HG02870 (cell line): Measurements from ENCODE around the gene LINGO1.

ENCODE experiments used
- ATAC-seq: cut with Tn5 transposase; IDR thresholded peaks from one replicate; pipeline ENCODE4 v1.9.1; 2021; ENCODE audit warnings: mild to moderate bottlenecking, moderate library complexity; ENCODE audit not compliant: unreplicated experiment

The LINGO1 gene

GRCh38 chr15:77633134-77633912, 611 bp upstream of the LINGO1 start:
- no peak for ATAC-seq

- ATAC-seq = no peak
Measured at GRCh38 chr15:77631745-77632533, 773 bp downstream of the LINGO1 start.

GRCh38 chr15:77630956-77631744, 1.6 kb downstream of the LINGO1 start:
- no peak for ATAC-seq

- no peak for ATAC-seq
Measured at GRCh38 chr15:77630056-77630455, 2.7 kb downstream of the LINGO1 start.

GRCh38 chr15:77629070-77630030, 3.4 kb downstream of the LINGO1 start:
- ATAC-seq = no peak

GRCh38 chr15:77628010-77628409, 4.7 kb downstream of the LINGO1 start:
- no peak for ATAC-seq

- ATAC-seq = no peak
Measured at GRCh38 chr15:77627581-77627980, 5.1 kb downstream of the LINGO1 start.

- no peak for ATAC-seq
Measured at GRCh38 chr15:77627067-77627466, 5.6 kb downstream of the LINGO1 start.

- ATAC-seq = no peak
Measured at GRCh38 chr15:77626002-77626401, 6.7 kb downstream of the LINGO1 start.

GRCh38 chr15:77625376-77625775, 7.3 kb downstream of the LINGO1 start:
- no peak for ATAC-seq

- ATAC-seq = no peak
Measured at GRCh38 chr15:77624868-77625267, 7.8 kb downstream of the LINGO1 start.

GRCh38 chr15:77623755-77624524, 8.8 kb downstream of the LINGO1 start:
- ATAC-seq = no peak

GRCh38 chr15:77622934-77623754, 9.6 kb downstream of the LINGO1 start:
- no peak for ATAC-seq

- no peak for ATAC-seq
Measured at GRCh38 chr15:77622209-77622933, 10.3 kb downstream of the LINGO1 start.

GRCh38 chr15:77621847-77622208, 10.9 kb downstream of the LINGO1 start:
- no peak for ATAC-seq

GRCh38 chr15:77620960-77621647, 11.6 kb downstream of the LINGO1 start:
- no peak for ATAC-seq

GRCh38 chr15:77620297-77620696, 12.4 kb downstream of the LINGO1 start:
- no peak for ATAC-seq
